Astrocyte (in vitro differentiated cells and primary cell): Measurements from ENCODE around the gene PSMD2. TPM values are rescaled to one million over a fixed set of nuclear protein-coding genes. Genes with fewer than 3 reads are reported as not detected.
A peak's percentile ranks its signal among the peaks of the same experiment; 100 is the strongest.

Source experiments
- DNase-seq: peaks from one replicate; pipeline ENCODE4 v3.0.0-alpha.2; 2010; ENCODE audit warnings: low read depth
- FAIRE-seq: peaks from 2 replicates; lab custom pipeline; 2011; peaks lifted over from hg19 to GRCh38; lab: Jason Lieb, UNC
- H2AFZ ChIP-seq: 2 replicates; pipeline ENCODE4 v1.6.0; 2012; ENCODE audit warnings: low read depth, low read length, inconsistent platforms
- H3K27ac ChIP-seq: 2 replicates; pipeline ENCODE4 v1.5.1; 2011; ENCODE audit warnings: low read depth, low read length, inconsistent platforms
- H3K27me3 ChIP-seq: 2 replicates; pipeline ENCODE4 v1.6.0; 2011; ENCODE audit warnings: low read length, inconsistent platforms; ENCODE audit not compliant: insufficient read depth
- H3K36me3 ChIP-seq: 2 replicates; pipeline ENCODE4 v1.5.1; 2011; ENCODE audit warnings: low read length, inconsistent platforms; ENCODE audit not compliant: insufficient read depth
- H3K4me1 ChIP-seq: 2 replicates; pipeline ENCODE4 v1.5.1; 2011; ENCODE audit warnings: low read length, inconsistent platforms; ENCODE audit not compliant: insufficient read depth
- H3K4me2 ChIP-seq: 2 replicates; pipeline ENCODE4 v1.6.0; 2012; ENCODE audit warnings: low read length, inconsistent platforms
- H3K4me3 ChIP-seq: 2 replicates; pipeline ENCODE4 v1.5.1; 2011; ENCODE audit warnings: low read depth, mild to moderate bottlenecking, low read length, inconsistent platforms; ENCODE audit not compliant: insufficient read depth
- H3K79me2 ChIP-seq: 2 replicates; pipeline ENCODE4 v1.6.0; 2012; ENCODE audit warnings: mild to moderate bottlenecking, low read length, inconsistent platforms; ENCODE audit not compliant: insufficient read depth
- H3K9ac ChIP-seq: 2 replicates; pipeline ENCODE4 v1.6.0; 2012; ENCODE audit warnings: mild to moderate bottlenecking, low read length, inconsistent platforms
- H3K9me3 ChIP-seq: 2 replicates; pipeline ENCODE4 v1.5.1; 2012; ENCODE audit warnings: low read depth, mild to moderate bottlenecking, low read length, inconsistent platforms; ENCODE audit not compliant: insufficient read depth
- H4K20me1 ChIP-seq: 2 replicates; pipeline ENCODE4 v1.6.0; 2012; ENCODE audit warnings: low read length, inconsistent platforms; ENCODE audit not compliant: insufficient read depth
- H3K27ac Mint-ChIP-seq: one replicate; pipeline ENCODE4 v1.8.0; 2021; ENCODE audit warnings: mild to moderate bottlenecking, mixed read lengths; ENCODE audit not compliant: unreplicated experiment
- H3K27me3 Mint-ChIP-seq: one replicate; pipeline ENCODE4 v1.8.0; 2021; ENCODE audit warnings: low read depth, mixed read lengths; ENCODE audit not compliant: unreplicated experiment
- H3K36me3 Mint-ChIP-seq: one replicate; pipeline ENCODE4 v1.8.0; 2021; ENCODE audit warnings: low read depth, mixed read lengths; ENCODE audit not compliant: unreplicated experiment
- H3K4me1 Mint-ChIP-seq: one replicate; pipeline ENCODE4 v1.8.0; 2021; ENCODE audit warnings: low read depth, mixed read lengths; ENCODE audit not compliant: unreplicated experiment
- H3K4me3 Mint-ChIP-seq: one replicate; pipeline ENCODE4 v1.8.0; 2021; ENCODE audit warnings: mild to moderate bottlenecking, moderate library complexity, mixed read lengths; ENCODE audit not compliant: unreplicated experiment
- H3K9me3 Mint-ChIP-seq: one replicate; pipeline ENCODE4 v1.8.0; 2021; ENCODE audit warnings: mild to moderate bottlenecking, mixed read lengths; ENCODE audit not compliant: unreplicated experiment
- EZH2 ChIP-seq: IDR thresholded peaks from 2 replicates; pipeline ENCODE4 v1.6.1; 2012; ENCODE audit warnings: mild to moderate bottlenecking, low read length, inconsistent platforms; ENCODE audit not compliant: insufficient read depth
- total RNA-seq: library from RNA; stranded (reverse); gene quantifications from 2 replicates; pipeline ENCODE4 v1.2.1, GENCODE V29; 2021
- TF ChIP-seq, protein P1 (sequence below): IDR thresholded peaks from 2 replicates; pipeline ENCODE4 v1.5.1; 2011; ENCODE audit warnings: low read depth, mild to moderate bottlenecking, inconsistent platforms, low read length, moderate library complexity; ENCODE audit not compliant: insufficient read depth

PSMD2 gene
- total RNA-seq, 1 donor from 2014 or later, result 588 TPM

GRCh38 chr3:184250167-184250828, 48.7 kb upstream of the PSMD2 start:
- Histone ChIP-seq H3K27ac (no peak overlapping the region), H3K4me1 (peaks cover 7% of the 10 kb centered on the region), H4K20me1 (peaks cover 20% of the 10 kb centered on the region), H3K79me2 (peaks cover 12% of the 10 kb centered on the region), H3K9ac (peak overlapping the region; percentile 96), H2AFZ (peak overlapping the region; percentile 96), H3K4me3 (peak overlapping the region; percentile 88), H3K27me3 (no peaks in the 10 kb centered on the region), H3K36me3 (no peaks in the 10 kb centered on the region), H3K9me3 (no peaks in the 10 kb centered on the region), H3K4me2 (peak overlapping the region; percentile 100)
- FAIRE-seq (no peak), DNase-seq (peak; percentile 57)
- peak overlapping the region; percentile 95 for H3K4me3 Mint-ChIP-seq
- no peaks in the 10 kb centered on the region for H3K36me3 Mint-ChIP-seq
- TF ChIP-seq EZH2, result no peak
- TF ChIP-seq, protein P1, sequence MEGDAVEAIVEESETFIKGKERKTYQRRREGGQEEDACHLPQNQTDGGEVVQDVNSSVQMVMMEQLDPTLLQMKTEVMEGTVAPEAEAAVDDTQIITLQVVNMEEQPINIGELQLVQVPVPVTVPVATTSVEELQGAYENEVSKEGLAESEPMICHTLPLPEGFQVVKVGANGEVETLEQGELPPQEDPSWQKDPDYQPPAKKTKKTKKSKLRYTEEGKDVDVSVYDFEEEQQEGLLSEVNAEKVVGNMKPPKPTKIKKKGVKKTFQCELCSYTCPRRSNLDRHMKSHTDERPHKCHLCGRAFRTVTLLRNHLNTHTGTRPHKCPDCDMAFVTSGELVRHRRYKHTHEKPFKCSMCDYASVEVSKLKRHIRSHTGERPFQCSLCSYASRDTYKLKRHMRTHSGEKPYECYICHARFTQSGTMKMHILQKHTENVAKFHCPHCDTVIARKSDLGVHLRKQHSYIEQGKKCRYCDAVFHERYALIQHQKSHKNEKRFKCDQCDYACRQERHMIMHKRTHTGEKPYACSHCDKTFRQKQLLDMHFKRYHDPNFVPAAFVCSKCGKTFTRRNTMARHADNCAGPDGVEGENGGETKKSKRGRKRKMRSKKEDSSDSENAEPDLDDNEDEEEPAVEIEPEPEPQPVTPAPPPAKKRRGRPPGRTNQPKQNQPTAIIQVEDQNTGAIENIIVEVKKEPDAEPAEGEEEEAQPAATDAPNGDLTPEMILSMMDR, result peak; percentile 89
- H3K27ac Mint-ChIP-seq, result peak overlapping the region; percentile 55
- peaks cover 4% of the 10 kb centered on the region for H3K4me1 Mint-ChIP-seq
- H3K9me3 Mint-ChIP-seq, result no peaks in the 10 kb centered on the region
- H3K27me3 Mint-ChIP-seq, result peaks cover 2% of the 10 kb centered on the region

DNA sequence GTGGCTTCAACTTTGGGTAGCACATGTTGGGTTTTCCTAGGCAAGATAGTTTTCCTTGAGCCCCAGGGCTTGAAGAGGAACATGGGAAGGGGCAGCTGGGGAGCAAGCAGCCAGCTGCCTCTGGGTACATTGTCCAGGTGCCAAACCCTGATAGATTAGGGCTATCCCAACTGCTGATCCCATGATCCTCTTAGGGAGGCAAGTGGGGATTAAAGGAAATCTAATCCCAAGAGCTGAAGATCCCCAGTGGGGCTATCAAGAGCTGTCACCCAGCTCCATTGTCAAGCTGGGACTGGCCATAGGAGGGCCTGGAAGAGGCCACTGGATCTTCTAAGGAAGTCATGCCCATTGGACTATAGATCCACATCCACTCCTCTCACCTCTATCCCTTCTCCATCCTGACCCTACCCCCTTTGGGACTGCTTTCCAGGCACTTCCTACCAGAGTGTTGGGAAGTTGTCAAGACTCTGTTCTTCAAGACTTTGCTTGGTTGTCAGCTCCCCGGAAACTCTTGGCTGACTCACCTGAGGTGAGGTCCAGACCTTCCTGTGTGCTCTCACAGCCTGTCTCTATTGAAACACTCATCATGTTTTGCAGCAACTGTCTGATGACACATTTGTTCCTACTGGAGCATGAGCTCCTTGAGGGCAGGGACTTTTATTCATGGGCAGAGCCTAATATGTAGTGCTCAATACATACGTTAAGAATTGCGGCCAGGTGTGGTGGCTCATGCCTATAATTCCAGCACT, 43.6 kb upstream of the PSMD2 start:
- no peak overlapping the region for H3K9ac ChIP-seq
- no peaks in the 10 kb centered on the region for H3K9me3 ChIP-seq
- H4K20me1 ChIP-seq, result peaks cover 38% of the 10 kb centered on the region
- Mint-ChIP-seq H3K9me3 (peaks cover 2% of the 10 kb centered on the region), H3K27me3 (peaks cover 29% of the 10 kb centered on the region), H3K27ac (no peak overlapping the region), H3K36me3 (peaks cover 12% of the 10 kb centered on the region), H3K4me1 (no peaks in the 10 kb centered on the region), H3K4me3 (no peak overlapping the region)
- H3K4me1 ChIP-seq, result peaks cover 5% of the 10 kb centered on the region
- H3K27me3 ChIP-seq, result peaks cover 5% of the 10 kb centered on the region
- TF ChIP-seq, protein P1, result no peak
- no peak for TF ChIP-seq EZH2
- no peak overlapping the region for H3K27ac ChIP-seq
- H3K36me3 ChIP-seq, result no peaks in the 10 kb centered on the region
- no peak overlapping the region for H3K4me3 ChIP-seq
- DNase-seq (no peak), FAIRE-seq (no peak)
- no peak overlapping the region for H2AFZ ChIP-seq
- no peak overlapping the region for H3K4me2 ChIP-seq
- H3K79me2 ChIP-seq, result no peaks in the 10 kb centered on the region
